Suprapubic skin (tissue), 3 donors: ENCODE data around the gene INS.

ENCODE experiments used
- POLR2A ChIP-seq, 2 donors: fragments of 450-650 bp; IDR thresholded peaks; one replicate each; pipeline ENCODE4 v1.6.1; 2017; ENCODE audit warnings: antibody characterized with exemption in 2 of 2, mild to moderate bottlenecking in 2 of 2, moderate library complexity in 2 of 2
- TF ChIP-seq, protein P1 (sequence below), 2 donors: fragments of 200-600 bp in 1 of 2; fragments of 450-650 bp in 1 of 2; sonication (generic) in 1 of 2; IDR thresholded peaks; one replicate each; pipeline ENCODE4 v1.5.1; 2016 to 2019; ENCODE audit warnings: antibody characterized with exemption in 2 of 2, mild to moderate bottlenecking in 1 of 2, moderate library complexity in 1 of 2

DNA sequence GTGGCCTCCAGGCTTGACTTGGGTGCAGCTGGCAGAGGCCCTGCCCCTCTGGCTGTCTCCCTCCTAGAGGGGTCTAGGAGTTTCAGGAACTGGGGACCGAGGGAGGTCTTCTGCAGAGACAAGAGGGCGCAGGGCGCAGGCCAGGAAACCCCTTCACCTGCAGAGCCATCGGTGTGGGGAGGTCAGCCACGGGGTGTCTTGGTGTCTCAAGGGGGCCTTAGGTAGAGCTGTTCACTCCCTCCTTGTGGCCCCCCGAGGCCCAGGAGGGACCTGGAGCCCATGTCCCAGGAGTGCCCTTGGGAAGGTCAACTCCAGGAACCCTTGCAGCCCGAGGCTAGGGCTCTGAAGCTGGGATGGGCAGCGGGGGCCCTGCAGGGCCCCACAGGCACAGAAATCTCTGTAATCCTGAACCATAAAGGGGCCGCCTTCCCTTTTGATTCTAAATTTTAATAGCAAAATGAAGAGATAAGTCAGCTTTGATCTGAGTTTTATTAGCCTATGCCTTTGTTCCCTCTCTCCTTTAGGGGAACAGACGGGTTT is 42.0 kb upstream of the INS start:
- TF ChIP-seq, protein P1, sequence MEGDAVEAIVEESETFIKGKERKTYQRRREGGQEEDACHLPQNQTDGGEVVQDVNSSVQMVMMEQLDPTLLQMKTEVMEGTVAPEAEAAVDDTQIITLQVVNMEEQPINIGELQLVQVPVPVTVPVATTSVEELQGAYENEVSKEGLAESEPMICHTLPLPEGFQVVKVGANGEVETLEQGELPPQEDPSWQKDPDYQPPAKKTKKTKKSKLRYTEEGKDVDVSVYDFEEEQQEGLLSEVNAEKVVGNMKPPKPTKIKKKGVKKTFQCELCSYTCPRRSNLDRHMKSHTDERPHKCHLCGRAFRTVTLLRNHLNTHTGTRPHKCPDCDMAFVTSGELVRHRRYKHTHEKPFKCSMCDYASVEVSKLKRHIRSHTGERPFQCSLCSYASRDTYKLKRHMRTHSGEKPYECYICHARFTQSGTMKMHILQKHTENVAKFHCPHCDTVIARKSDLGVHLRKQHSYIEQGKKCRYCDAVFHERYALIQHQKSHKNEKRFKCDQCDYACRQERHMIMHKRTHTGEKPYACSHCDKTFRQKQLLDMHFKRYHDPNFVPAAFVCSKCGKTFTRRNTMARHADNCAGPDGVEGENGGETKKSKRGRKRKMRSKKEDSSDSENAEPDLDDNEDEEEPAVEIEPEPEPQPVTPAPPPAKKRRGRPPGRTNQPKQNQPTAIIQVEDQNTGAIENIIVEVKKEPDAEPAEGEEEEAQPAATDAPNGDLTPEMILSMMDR (IDR thresholded peaks at IDR 0.05) = no peak
- no peak for TF ChIP-seq POLR2A (IDR thresholded peaks at IDR 0.05)
